Dedifferentiated amniotic fluid mesenchymal stem cell (primary cell): ENCODE data around the gene BRD1.
"Not testable (repeated sequence)": the region's sequence is repeated elsewhere in the genome, so short reads cannot be mapped to it uniquely, and the experiment has no call there.

Source experiments
- DNase-seq: peaks from one replicate; pipeline ENCODE4 v3.0.0-alpha.2; 2016; ENCODE audit errors: extremely low spot score

BRD1 gene

DNA sequence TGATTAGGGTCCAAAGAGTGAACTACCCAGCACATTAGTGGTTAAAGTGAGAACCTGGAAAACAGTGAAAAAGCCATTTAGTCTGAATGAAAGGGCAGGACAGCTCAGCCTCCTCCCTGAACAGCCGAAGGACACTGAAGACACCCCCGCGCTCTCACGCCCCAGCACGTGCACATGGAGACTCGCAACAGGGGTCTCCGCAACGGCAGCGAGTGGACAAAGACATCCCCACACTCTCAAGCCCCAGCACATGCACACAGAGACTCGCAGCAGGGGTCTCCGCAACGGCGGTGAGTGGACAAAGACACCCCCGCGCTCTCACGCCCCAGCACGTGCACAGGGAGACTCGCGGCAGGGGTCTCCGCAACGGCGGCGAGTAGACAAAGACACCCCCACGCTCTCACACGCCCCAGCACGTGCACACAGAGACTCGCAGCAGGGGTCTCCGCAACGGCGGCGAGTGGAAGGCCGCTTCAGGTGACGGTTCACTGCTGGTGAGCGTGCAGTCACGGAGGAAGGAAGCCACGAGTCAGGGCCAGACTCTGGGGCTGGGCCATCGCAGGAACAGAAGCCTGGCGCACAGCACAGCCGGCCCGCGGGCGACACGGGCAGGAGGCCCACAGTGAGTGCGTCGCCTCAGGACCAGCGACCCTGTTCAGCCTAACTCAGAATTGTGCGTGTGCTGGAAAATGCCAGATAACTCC lies 43.6 kb downstream of the BRD1 start:
- DNase-seq = no peak

DNA sequence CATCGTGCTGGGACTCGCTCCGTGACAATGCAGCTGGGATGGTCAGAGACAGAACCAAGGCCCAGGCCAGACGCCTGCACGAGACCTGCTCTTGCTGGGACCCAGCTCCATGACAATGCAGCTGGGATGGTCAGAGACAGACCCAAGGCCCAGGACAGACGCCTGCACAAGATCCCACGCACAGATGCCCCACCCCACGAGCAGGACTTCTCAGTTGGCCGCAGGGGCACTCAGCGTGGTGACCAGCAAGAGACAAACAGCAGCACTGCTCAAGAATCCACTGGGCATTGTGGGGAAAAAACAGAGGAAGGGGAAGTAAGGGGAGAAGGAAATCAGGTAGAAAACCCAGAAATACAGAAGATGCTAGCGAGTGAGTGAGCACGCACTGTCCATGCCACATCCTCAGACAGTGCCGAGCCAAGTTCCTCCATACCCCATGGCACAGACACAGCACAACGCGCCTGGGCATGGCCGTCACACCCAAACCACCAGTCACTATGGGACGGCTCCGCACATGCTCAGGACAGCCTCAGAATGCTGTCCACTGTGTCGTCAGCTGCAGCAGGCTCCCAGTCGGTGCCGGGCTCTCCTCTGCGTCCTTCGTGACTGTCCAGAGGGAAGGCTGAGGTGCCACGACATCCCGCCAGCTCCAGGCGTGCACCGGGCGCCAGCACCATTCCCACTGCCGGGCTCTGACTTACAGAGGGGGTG lies 44.5 kb downstream of the BRD1 start:
- no peak for DNase-seq

DNA sequence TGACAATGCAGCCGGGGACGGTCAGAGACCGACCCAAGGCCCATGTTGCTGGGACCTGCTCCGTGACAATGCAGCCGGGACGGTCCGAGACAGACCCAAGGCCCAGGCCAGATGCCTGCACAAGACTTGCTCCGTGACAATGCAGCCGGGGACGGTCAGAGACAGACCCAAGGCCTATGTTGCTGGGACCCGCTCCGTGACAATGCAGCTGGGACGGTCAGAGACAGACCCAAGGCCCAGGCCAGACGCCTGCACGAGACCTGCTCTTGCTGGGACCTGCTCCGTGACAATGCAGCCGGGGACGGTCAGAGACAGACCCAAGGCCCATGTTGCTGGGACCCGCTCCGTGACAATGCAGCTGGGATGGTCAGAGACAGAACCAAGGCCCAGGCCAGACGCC lies 45.8 kb downstream of the BRD1 start:
- DNase-seq = not testable (repeated sequence)

DNA sequence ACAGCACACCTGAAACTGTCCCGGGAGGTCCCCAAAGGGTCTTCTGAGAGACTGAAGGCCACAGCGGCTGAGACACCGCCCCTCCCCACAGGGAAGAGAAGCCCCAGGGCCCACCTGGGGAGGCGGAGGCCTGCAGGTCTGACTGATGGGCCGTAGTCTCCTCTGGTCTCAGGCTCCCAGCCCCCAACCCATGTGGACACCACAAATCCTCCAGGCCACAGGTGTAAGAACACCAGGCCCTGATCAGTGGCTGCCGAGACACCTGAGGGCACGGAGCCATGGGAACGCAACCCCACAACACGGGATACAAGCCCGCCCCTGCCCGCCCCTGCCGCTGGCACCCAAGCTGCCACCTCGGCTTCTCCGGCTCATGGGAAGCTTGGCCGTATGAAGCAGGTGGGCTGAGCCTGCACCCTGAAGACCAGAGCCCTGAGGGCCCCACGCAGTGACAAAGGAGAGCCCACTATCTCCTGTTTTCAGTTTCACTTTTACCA lies 46.3 kb downstream of the BRD1 start:
- DNase-seq = no peak

DNA sequence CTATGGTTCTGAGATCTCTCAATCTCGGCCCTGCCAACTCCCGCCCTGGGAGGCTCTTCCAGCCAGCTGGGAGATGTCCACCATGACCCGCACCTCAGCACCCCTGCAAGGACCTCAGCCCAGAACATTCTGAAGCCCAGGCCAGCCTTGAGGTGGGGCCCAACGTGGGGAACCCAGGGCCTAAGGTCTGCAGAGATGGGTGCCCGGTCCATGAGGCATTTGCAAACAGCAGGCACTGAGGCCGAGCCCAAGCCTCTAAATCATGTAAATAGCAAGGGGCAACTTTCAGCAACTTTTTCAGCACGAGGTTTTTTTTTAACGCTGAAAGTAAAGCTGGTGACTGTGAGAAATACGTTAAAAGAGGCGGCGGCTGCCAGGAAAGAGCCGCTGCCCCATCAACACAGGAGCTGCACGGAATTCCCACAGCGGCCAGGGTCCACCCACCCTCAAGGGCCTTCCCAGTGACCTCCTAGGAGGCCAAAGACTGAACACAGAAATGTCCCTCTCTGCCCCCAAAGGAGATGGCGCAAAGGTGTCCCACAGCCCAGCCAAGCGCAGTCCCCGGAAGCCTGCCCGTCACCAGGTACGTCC lies 46.9 kb downstream of the BRD1 start:
- DNase-seq = no peak

DNA sequence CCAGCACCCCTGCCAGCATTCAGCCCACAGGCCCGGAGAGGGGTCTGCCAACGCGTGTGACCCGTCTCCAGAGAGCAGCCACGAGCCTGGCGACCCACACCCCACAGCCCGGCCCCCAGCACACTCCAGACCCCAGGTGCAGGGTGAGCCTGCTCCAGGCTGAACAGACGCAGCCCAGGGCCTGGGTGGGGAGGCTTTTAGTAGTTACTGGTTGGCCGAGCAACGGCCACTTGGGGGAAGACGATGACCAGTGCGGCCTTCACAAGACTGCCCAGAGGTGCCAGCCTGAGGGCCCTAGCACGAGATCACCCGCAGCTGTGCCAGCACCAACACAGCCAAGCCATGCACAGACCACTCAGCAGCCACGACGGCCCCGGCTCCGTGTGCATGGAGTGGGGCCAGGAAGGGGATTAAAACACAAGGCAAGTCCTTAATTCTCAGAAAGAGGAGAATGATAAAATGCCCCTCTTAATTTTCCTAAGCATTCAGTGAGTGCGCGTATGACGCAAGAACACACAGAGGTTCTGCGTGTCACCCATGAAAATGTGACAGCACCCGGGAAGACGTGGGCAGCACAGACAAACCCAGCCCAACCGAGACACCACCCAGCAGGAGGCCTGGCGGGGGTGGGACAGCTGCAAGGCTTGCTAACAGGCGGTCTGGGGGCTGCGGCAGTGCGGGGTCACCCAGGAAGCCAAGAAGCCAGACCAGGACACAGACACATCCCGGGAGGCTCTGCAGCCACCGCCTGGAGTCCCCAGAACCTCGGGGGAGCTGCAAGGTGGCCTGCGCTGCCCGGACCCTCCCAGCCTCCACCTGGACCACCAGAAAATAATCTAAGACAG lies 47.6 kb downstream of the BRD1 start:
- no peak for DNase-seq

DNA sequence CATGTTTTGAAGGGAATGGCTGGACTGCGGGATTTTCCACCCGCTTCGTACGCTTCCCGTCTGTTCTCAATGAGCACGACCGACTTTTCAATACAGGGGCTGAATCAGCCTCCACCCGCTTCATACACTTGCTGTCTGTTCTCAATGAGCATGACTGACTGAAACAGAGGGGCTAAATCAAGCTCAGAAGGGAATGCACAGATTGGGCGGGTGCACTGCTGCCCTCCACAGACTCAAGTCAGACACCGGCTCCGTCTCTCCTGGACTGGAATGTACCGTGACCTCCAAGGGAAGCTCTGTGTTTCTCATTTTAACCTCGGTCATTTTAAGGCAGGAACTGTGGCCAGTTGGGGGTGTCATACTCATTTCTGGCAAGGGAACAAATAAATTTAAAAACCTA lies 48.5 kb downstream of the BRD1 start:
- DNase-seq = no peak

DNA sequence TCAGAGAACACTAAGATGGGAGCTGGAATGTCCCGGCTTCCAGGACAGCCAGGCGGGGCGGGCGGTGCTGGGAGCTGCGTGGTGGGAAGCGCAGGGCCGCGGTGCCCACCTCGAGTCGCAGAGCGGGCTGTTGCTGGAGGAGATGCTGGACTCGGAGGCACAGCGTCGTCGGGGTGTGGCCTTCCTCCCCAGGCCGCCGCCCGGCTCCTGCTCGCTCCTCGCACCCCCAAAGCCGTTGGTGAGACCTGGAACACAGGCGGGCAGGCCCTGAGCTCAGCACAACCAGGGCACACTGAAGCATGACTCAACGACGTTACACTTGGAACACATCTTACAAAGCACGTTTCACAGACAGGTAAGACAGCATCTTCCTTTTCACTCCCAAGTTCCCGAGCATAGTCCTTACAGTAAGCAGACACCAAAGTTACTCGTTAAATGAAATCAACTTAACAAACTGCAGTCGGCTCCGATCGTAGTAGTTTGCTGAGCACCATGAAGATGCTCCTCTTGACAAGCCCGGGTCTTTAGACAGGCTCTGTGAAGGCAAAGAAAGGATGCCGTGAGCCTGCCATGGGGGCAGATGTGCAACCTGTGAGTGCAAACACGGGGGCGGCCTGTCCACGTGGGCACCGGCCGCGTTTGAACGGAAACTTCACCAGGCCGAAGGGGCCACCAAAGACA lies 50.0 kb downstream of the BRD1 start:
- no peak for DNase-seq

DNA sequence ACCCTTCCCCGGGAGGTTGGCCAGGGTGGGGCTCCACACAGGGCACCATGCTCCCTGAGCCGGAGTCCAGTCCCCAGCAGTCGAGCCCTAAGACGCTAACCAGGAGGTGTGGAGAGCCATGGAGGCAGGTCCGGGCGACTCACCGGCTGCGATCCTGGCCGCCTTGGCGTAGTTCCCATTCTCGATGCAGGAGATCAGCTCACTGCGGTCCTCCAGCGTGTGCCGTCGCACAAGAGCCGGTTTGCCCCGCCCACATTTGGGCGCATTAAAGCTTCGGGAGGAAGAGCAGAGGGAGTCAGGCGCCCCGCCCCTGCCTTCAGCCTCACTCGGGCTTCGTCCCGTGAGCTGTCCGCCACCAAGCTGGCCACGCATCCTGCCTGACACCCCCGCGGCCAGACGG lies 50.8 kb downstream of the BRD1 start:
- DNase-seq = no peak

DNA sequence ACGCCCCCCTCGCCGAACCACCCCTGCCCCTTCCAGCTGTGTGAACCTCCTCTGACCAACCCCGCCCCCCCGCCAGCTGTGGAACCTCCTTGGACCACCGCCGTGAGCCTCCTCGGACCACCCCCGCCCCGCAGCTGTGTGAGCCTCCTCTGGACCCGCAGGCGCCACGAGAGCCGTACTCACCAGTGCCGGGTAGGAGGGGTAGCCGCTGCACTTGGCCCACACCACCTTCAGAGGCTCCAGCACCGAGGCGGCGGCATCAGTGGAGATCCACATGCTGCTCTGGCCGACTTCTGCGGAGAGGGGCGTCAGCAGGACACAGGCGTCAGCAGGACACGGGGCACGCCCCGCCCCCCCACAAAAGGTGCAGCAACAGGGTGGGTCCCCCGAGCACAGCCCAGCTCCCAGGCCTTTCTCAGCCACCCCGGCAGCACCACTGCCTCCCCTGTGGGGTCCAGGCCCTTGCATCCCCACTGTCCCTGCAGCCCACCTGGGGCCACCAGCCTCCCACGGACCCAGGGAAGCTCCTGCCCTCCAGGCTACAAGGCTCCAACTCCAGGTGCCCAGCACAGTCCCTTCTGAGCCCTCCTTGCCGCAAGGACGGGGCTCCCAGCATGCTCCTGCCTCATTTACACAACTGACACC lies 51.7 kb downstream of the BRD1 start:
- no peak for DNase-seq

DNA sequence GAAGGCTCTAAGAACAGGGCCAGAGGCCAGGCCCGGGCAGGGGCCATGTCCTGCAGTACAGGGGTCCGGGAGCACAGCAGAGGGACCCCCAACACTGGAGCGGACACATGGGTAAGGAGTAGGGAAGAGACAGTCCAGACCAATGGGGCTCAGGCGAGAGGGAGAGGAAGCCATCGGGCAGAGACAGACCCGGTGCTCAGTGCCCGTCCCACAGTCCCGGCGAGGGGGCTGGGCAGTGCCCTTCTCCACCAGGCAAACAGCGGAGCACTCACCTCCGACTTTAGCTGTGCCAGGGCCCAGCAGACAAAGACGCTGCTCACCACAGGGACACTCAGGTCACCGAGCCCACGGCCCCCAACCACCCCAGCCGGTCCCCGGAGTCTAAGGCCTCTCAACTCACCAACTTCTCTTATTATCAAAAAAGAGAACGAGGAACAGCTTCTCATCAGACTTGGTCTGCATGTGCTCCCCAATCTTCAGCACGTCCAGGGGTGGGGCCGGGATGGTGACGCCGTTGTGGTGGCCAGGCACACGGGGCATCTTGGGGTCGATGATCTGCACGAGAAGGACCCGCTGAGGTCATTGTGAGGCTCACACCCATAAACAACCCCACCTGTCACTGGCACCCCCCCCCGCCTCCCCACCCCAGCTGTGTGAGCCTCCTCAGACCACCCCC lies 52.3 kb downstream of the BRD1 start:
- DNase-seq = no peak

DNA sequence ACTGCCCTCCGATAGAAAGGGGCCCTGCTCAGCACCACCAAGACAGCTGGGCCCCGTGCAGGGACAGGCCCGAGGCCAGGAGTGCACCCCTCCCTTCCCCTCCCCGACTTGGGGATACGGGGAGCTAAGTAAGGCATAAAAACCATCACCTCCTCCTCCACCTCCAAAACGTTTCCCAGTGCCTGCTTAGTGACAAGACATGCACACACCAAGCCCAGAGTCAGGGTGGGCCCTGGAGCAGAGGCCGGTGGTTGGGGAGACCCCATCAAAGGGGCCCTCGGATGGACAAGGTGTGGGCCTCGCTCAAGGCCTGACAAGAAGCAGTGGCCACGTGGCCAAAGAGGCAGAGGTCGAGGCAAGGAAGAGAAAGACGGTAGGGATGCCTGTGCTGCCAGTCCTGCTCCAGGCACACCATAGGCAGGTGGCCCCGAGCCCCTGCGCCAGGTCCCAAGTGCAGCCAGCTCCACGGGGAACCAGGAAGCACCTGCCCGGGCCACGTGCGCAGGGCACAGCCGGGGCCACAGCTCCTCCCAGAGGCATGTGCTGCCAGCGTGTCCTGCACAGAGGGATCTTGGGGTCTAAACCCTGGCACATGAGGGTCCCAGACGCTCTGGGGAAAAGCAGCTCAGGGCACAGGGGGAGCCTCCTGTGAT lies 53.0 kb downstream of the BRD1 start:
- no peak for DNase-seq

DNA sequence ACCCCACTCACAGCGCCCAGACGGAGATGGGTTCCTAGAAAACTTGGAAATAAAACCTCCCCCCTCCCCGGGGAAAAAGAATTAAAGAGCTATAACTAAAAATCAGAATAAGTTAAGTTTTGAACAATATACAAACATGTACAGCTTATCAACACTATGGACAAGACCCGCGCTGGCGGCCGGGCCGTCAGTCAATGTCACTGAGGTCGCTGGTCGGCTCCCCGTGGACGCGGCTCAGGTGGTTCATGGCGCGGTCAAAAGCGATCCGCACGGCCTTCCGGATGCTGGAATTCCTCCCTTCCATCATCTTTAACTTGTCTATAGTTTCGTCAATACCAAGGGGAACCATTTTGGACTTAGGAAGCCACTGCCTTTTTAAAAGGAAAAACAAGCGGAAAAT lies 53.6 kb downstream of the BRD1 start:
- no peak for DNase-seq

DNA sequence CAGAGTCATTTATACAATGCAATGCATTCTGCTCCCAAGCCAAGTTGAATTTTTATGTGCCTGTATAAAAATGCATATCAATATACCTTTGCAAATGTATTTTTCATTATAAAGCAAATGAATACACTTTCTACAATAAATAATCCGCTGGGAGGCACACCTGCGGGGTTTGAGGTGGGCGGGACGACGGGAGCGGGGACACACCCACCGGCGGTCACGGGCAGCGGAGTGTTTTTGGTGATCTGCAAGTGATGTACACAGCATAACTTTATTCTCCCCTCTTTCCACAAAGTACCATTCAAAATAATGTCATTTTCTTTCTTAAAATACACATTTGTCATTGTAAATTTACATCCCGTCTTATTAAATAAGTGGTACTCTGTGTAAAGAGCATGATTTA lies 54.1 kb downstream of the BRD1 start:
- no peak for DNase-seq

DNA sequence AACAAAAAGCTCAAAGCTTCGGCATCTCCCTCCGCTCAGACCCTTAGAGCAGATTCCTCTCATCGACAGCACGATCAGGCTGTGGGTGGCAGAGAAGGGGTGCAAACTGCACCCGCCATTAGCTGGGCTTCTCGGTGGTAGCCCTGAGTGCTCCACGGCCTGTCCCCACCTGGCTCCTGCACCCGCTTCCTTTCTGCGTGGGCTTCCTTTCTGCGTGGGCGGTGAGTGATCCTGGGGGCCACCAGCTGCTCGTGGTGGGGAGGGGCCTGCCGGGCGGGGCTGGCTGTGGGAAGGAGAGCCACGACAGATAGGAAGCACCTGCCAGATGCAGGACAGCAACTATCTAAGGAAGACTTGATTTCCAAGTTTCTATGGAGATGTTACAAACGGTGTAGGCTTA lies 55.0 kb downstream of the BRD1 start:
- no peak for DNase-seq

DNA sequence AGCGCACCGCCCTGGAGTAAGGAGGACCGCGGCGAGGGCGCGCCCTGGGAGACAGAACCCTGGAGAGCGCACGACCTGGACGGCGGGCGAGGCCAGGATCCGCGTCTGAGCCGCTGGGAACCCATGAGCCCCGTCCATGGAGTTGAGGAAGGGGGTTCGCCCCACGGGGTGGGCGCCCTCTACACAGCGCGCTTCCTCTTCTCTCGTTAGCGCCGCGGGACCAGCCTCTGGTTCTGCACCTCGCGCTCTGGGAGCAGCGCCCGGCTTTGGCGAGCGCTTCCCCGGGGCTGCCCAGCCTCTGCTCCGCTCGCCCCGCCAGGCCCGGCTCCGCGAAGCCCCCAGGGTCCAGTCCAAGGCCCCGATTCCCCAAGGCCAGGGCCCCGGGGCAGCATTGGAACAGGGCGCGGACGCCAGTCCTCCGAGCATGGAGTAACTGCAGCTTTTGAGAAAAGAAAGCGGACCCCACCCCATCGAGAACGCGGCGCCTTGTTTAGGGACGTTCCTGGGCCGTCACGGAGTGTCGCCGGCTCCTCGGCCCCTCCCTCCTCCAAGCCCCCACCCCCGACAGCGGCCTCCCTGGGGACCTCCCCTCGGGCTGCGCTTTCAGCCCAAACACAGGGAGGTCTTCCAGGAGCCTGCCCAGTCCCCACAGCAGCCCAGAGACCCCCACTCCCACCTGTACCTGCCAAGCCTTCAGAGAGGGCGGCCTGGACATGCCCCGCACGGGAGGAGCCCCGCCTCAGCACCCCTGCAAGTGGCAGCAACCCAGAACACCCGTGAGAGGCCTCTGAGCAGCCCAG lies 56.2 kb downstream of the BRD1 start:
- DNase-seq = no peak

DNA sequence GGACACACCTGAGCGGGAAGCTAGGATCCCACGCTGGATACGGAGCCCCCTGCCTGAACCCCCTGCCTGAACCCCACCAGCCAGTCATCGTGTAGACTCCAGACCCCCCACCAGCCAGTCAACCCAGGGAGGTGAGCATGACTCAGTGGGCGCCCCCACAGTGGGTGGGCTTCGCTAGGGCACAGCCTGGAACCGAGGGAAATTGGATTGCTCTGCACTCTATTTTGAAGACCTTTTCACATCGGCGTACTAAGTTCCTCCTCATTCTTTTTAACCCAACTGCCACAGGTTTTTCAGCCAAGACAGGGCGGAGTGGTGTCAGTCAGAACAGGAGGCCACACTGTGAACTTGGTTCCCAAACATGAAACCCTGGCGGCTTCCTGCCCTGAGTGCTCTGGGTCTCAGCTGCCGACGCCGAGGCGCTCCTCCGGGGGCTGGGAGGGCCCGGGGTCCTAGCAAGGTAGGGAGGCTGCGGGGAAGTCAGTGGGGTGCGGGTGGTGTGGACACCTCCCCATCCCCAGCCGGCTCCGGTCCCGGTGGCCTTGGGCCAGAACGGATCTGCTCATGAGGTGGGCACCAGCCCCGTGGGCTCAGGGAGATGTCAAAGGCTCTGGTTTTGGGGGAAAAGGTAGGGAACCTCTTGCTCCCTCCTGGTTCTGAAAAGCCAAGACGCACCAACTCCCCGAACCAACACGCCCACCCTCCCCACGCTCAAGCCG lies 57.0 kb downstream of the BRD1 start:
- no peak for DNase-seq
